B cell (primary cell): ENCODE measurements around the gene GAL3ST2. TPM values are rescaled to one million over a fixed set of nuclear protein-coding genes. Genes with fewer than 3 reads are reported as not detected.

Experiments
- ATAC-seq: fragments of 200-7000 bp; cut with Tn5 transposase; one replicate; pipeline ENCODE4 v1.10.0; 2021; ENCODE audit warnings: low read depth, mild to moderate bottlenecking, moderate number of reproducible peaks, moderate library complexity
- CTCF ChIA-PET: fragments of 350-600 bp; sonication (Branson Sonifier 250); formaldehyde crosslinking; loops from one replicate; lab custom pipeline; 2021; ENCODE audit warnings: antibody characterized with exemption, inconsistent platforms; lab: Charles Lee
- POLR2A ChIA-PET: fragments of 350-600 bp; sonication (Branson Sonifier 250); formaldehyde crosslinking; loops from one replicate; lab custom pipeline; 2021; ENCODE audit warnings: antibody characterized with exemption; lab: Charles Lee
- DNase-seq: peaks from one replicate; pipeline ENCODE4 v3.0.0; 2013
- H2AFZ ChIP-seq: 2 replicates; pipeline ENCODE4 v1.6.1; 2012; ENCODE audit warnings: mild to moderate bottlenecking, low read depth, low read length; ENCODE audit not compliant: insufficient read depth, poor library complexity, severe bottlenecking
- H3K27ac ChIP-seq, 2 donors: 1 replicate in 1 of 2; 2 replicates in 1 of 2; pipeline ENCODE4 v1.5.1; 2012 to 2013; ENCODE audit warnings: low read length in 2 of 2, mild to moderate bottlenecking in 2 of 2, moderate library complexity in 1 of 2
- H3K27me3 ChIP-seq, 4 experiments: fragments of 200-600 bp in 1 of 4; sonication (generic) in 1 of 4; replicated peaks in 1 of 4; 1 replicate in 2 of 4; 2 replicates in 2 of 4; pipeline versions ENCODE4 v1.6.1 to v1.7.0; 2013 to 2016; ENCODE audit warnings: low read length in 3 of 4, mild to moderate bottlenecking in 2 of 4, mixed read lengths in 1 of 4, moderate library complexity in 1 of 4; ENCODE audit not compliant: insufficient read depth in 4 of 4, control insufficient read depth in 3 of 4; ENCODE audit errors: control extremely low read depth in 1 of 4
- H3K36me3 ChIP-seq, 2 experiments: replicated peaks in 1 of 2; 1 replicate in 1 of 2; 2 replicates in 1 of 2; pipeline versions ENCODE4 v1.6.1 to v1.7.1; 2013; ENCODE audit warnings: low read length in 1 of 2; ENCODE audit not compliant: insufficient read depth in 2 of 2, control insufficient read depth in 1 of 2; ENCODE audit errors: control extremely low read depth in 1 of 2, extremely low read depth in 1 of 2
- H3K4me1 ChIP-seq, 2 donors: fragments of 200-600 bp in 1 of 2; sonication (generic) in 1 of 2; 1 replicate in 1 of 2; 2 replicates in 1 of 2; pipeline versions ENCODE4 v1.5.1 to v1.6.1; 2013 to 2017; ENCODE audit warnings: low read length in 2 of 2; ENCODE audit not compliant: control insufficient read depth in 2 of 2, insufficient read depth in 2 of 2
- H3K4me2 ChIP-seq: replicated peaks from 2 replicates; pipeline ENCODE3; 2012; ENCODE audit warnings: mild to moderate bottlenecking, low read depth, low read length; ENCODE audit not compliant: poor library complexity, severe bottlenecking
- H3K4me3 ChIP-seq, 5 experiments: fragments of 200-600 bp in 1 of 5; sonication (generic) in 1 of 5; 1 replicate in 3 of 5; 2 replicates in 2 of 5; pipeline versions ENCODE4 v1.5.1 to v1.7.0; 2011 to 2016; ENCODE audit warnings: low read length in 4 of 5, mild to moderate bottlenecking in 4 of 5, low read depth in 2 of 5, control low read depth in 1 of 5, moderate library complexity in 1 of 5; ENCODE audit not compliant: insufficient read depth in 1 of 5; ENCODE audit errors: control extremely low read depth in 1 of 5, extremely low read depth in 1 of 5
- H3K79me2 ChIP-seq: fragments of 200-600 bp; sonication (generic); one replicate; pipeline ENCODE4 v1.6.0; 2016; ENCODE audit warnings: low read length; ENCODE audit not compliant: control insufficient read depth, insufficient read depth
- H3K9ac ChIP-seq: fragments of 200-600 bp; sonication (generic); 2 replicates; pipeline ENCODE4 v1.6.1; 2017; ENCODE audit warnings: mild to moderate bottlenecking, low read length, moderate library complexity
- H3K9me3 ChIP-seq, 3 donors: one replicate each; pipeline versions ENCODE4 v1.6.1 to v1.7.1; 2013; ENCODE audit warnings: low read length in 2 of 3; ENCODE audit not compliant: control insufficient read depth in 2 of 3, insufficient read depth in 1 of 3; ENCODE audit errors: control extremely low read depth in 1 of 3
- H4K20me1 ChIP-seq: 2 replicates; pipeline ENCODE4 v1.6.0; 2012; ENCODE audit warnings: mild to moderate bottlenecking, low read length; ENCODE audit not compliant: insufficient read depth, control insufficient read depth, poor library complexity, severe bottlenecking
- H3K27ac Mint-ChIP-seq: one replicate; pipeline ENCODE4 v1.8.0; 2021; ENCODE audit warnings: mixed read lengths
- H3K27me3 Mint-ChIP-seq: one replicate; pipeline ENCODE4 v1.8.0; 2021; ENCODE audit warnings: mixed read lengths
- H3K4me1 Mint-ChIP-seq: one replicate; pipeline ENCODE4 v1.8.0; 2021; ENCODE audit warnings: mixed read lengths
- H3K4me3 Mint-ChIP-seq: one replicate; pipeline ENCODE4 v1.8.0; 2021; ENCODE audit warnings: mixed read lengths
- H3K9me3 Mint-ChIP-seq: one replicate; pipeline ENCODE4 v1.8.0; 2022; ENCODE audit warnings: mixed read lengths; ENCODE audit not compliant: insufficient read depth
- CTCF ChIP-seq: fragments of 200-600 bp; IDR thresholded peaks from one replicate; pipeline ENCODE4 v1.8.0; 2022; ENCODE audit warnings: antibody characterized with exemption, mild to moderate bottlenecking
- EZH2 ChIP-seq: IDR thresholded peaks from 2 replicates; pipeline ENCODE4 v1.6.1; 2012; ENCODE audit warnings: borderline replicate concordance, low read depth, mild to moderate bottlenecking, moderate library complexity, low read length; ENCODE audit not compliant: insufficient read depth, poor library complexity, severe bottlenecking
- WGBS: methylation state at CpG from one replicate; pipeline ENCODE4 v1.1.5; 2013; ENCODE audit warnings: missing lambda C conversion rate; ENCODE audit not compliant: insufficient coverage; 5-methylcytosine and 5-hydroxymethylcytosine counted together
- intact Hi-C: fragments of 100-400 bp; cut with micrococcal nuclease; formaldehyde crosslinking; loops from one replicate; pipeline ENCODE4 v1.10.0; 2022
- polyA plus RNA-seq: library from polyadenylated mRNA; depleted of rRNA; stranded (reverse); fragments of >200 nt; gene quantifications from 2 replicates; pipeline ENCODE4 v1.2.3, GENCODE V29; 2012
- total RNA-seq, 2 donors: library from RNA; stranded (reverse); fragments of 120-200 nt in 1 of 2; gene quantifications; 1 replicate in 1 of 2; 2 replicates in 1 of 2; pipeline versions ENCODE4 v1.2.3 to v1.2.4, GENCODE V29; 2013 to 2022

Gene GAL3ST2
- total and polyA plus RNA-seq, 2 donors (not counting 1 experiment from before 2014, with no cell fraction given) = 0.10 TPM; not detected in 1

DNA sequence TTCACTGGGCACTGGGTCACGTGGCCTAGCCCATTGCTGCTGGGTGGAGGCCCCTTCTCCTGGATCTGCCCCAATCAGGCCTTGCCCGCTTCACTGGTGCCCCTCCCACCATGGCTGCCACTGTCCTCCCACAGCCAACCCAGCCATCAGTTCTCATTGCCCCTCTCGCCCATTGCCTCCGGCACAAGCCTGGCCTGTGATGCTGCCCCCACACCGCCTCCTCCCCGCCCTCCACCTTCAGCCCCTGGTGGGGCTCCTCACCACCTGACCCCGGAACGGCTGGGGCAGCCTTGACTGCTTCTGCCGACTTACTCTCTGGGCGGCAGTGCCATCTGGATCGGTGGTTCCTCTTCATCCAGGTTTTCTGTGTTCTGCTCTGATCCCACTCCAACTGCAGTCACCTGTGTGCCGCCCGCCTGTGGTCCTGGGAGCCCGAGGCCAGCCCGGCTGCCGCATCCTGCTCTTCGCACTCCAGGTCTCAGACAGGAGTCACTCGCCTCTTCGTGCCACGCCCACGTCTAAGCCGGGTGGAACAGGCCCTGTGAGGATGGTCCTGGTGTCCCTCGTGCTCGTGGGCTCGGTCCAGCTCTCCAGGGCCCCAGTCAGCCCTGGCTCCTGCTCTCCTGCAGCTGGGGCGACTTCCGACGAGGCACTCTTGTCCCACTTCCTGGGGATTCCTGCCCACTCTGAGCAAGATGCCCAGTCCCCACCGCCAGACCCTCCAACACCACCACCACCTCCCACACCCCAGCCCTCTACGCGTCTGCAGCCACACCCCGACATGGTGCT lies 28.0 kb upstream of the GAL3ST2 start:
- H3K27me3 Mint-ChIP-seq = no peaks in the 10 kb centered on the region
- H2AFZ ChIP-seq = no peak overlapping the region
- WGBS = 92% methylated on average over 32 of the region's 32 CpGs
- no peak overlapping the region for H3K4me2 ChIP-seq
- H4K20me1 ChIP-seq = no peaks in the 10 kb centered on the region
- H3K36me3 ChIP-seq = peaks cover 0 to 22% of the 10 kb centered on the region in 2 experiments
- H3K79me2 ChIP-seq = peaks cover under 1% of the 10 kb centered on the region
- H3K9ac ChIP-seq = no peak overlapping the region
- H3K4me1 Mint-ChIP-seq = no peaks in the 10 kb centered on the region
- intact Hi-C loops = no loop called here
- H3K9me3 ChIP-seq = no peaks in the 10 kb centered on the region
- H3K27me3 ChIP-seq = no peaks in the 10 kb centered on the region
- ChIA-PET POLR2A (no interaction called here), CTCF (no interaction called here)
- no peak for DNase-seq
- no peak overlapping the region for H3K27ac ChIP-seq
- no peak overlapping the region for H3K27ac Mint-ChIP-seq
- TF ChIP-seq CTCF = no peak
- TF ChIP-seq EZH2 = no peak
- ATAC-seq = no peak
- no peaks in the 10 kb centered on the region for H3K4me1 ChIP-seq
- no peaks in the 10 kb centered on the region for H3K9me3 Mint-ChIP-seq
- H3K4me3 Mint-ChIP-seq = no peak overlapping the region
- H3K4me3 ChIP-seq = no peak overlapping the region

GRCh38 chr2:241750076-241750840 lies 26.4 kb upstream of the GAL3ST2 start:
- no peaks in the 10 kb centered on the region for H4K20me1 ChIP-seq
- no peaks in the 10 kb centered on the region for H3K9me3 ChIP-seq
- DNase-seq = no peak
- no peak overlapping the region for H3K4me3 ChIP-seq
- H3K27me3 ChIP-seq = no peaks in the 10 kb centered on the region
- peaks cover 3% of the 10 kb centered on the region for H3K79me2 ChIP-seq
- H3K4me3 Mint-ChIP-seq = no peak overlapping the region
- H3K9ac ChIP-seq = no peak overlapping the region
- H3K4me1 Mint-ChIP-seq = no peaks in the 10 kb centered on the region
- H3K27me3 Mint-ChIP-seq = no peaks in the 10 kb centered on the region
- intact Hi-C loops = no loop called here
- no peak overlapping the region for H3K27ac ChIP-seq
- ChIA-PET POLR2A (no interaction called here), CTCF (no interaction called here)
- H3K9me3 Mint-ChIP-seq = no peaks in the 10 kb centered on the region
- no peak overlapping the region for H3K4me2 ChIP-seq
- no peak overlapping the region for H2AFZ ChIP-seq
- peaks cover 0 to 11% of the 10 kb centered on the region in 2 experiments for H3K36me3 ChIP-seq
- WGBS = 82% methylated on average over 8 of the region's 22 CpGs
- ATAC-seq = no peak
- H3K27ac Mint-ChIP-seq = no peak overlapping the region
- no peaks in the 10 kb centered on the region for H3K4me1 ChIP-seq
- TF ChIP-seq EZH2 = no peak
- TF ChIP-seq CTCF = no peak
